Ascending aorta (tissue), 2 donors: ENCODE data around the gene PRR33. TPM values are rescaled to one million over a fixed set of nuclear protein-coding genes. Genes with fewer than 3 reads are reported as not detected.

Experiments used
- DNase-seq, 2 donors: peaks; one replicate each; pipeline ENCODE4 v3.0.0-alpha.2; 2019; ENCODE audit warnings: low spot score in 2 of 2
- H3K27ac ChIP-seq, 2 donors: fragments of 200-600 bp; sonication (generic); one replicate each; pipeline ENCODE4 v1.5.1; 2016 to 2017; ENCODE audit warnings: mild to moderate bottlenecking in 1 of 2
- H3K27me3 ChIP-seq: fragments of 200-600 bp; sonication (generic); one replicate; pipeline ENCODE4 v1.5.1; 2017
- H3K36me3 ChIP-seq, 2 donors: fragments of 200-600 bp; sonication (generic); one replicate each; pipeline ENCODE4 v1.5.1; 2016
- H3K4me1 ChIP-seq, 2 donors: fragments of 200-600 bp; sonication (generic); one replicate each; pipeline ENCODE4 v1.5.1; 2016 to 2017; ENCODE audit warnings: mild to moderate bottlenecking in 1 of 2
- H3K4me3 ChIP-seq, 2 donors: fragments of 200-600 bp; sonication (generic); one replicate each; pipeline ENCODE4 v1.5.1; 2016 to 2017; ENCODE audit warnings: mild to moderate bottlenecking in 1 of 2
- H3K9me3 ChIP-seq, 2 donors: fragments of 200-600 bp; sonication (generic); one replicate each; pipeline ENCODE4 v1.5.1; 2016
- intact Hi-C: fragments of 100-400 bp; cut with DNase I; formaldehyde crosslinking; loops from one replicate; pipeline ENCODE4 v1.15.1; 2023
- total RNA-seq: library from RNA; depleted of rRNA; stranded (reverse); fragments of >200 nt; gene quantifications from one replicate; pipeline ENCODE4 v1.1.0, GENCODE V29; 2016
- TF ChIP-seq, protein P1 (sequence below), 3 experiments: fragments of 200-600 bp in 2 of 3; fragments of 450-650 bp in 1 of 3; sonication (generic) in 2 of 3; IDR thresholded peaks; one replicate each; pipeline ENCODE4 v1.5.1; 2016 to 2019; ENCODE audit warnings: antibody characterized with exemption in 3 of 3, mild to moderate bottlenecking in 1 of 3, moderate library complexity in 1 of 3

The PRR33 gene
- total RNA-seq, 1 donor from 2014 or later: not detected

DNA sequence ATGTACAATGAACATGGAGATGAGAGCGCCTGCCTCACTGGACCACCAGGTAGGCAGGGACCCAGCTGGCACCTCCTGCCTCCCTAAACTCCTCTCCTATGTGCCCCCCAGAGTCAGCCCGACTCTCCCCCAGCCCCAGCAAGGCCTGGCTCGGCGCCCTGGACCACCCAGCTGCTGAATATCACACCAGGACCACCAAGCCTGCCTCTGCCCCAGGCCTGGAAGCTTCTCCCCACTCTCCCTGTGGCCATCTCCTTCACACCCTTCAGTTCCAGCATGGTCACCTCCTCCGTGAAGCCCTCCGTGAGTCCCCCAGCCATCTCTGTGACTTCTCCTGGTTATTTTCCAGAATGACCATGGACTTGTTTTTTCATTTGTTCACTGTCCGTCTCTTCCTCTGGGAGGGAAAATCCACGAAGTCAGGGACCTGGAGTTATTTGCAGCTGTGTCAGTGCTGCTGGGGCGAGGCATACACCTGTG is 45.2 kb downstream of the PRR33 start:
- no peaks in the 10 kb centered on the region for H3K4me1 ChIP-seq
- no peaks in the 10 kb centered on the region for H3K27me3 ChIP-seq
- TF ChIP-seq, protein P1, sequence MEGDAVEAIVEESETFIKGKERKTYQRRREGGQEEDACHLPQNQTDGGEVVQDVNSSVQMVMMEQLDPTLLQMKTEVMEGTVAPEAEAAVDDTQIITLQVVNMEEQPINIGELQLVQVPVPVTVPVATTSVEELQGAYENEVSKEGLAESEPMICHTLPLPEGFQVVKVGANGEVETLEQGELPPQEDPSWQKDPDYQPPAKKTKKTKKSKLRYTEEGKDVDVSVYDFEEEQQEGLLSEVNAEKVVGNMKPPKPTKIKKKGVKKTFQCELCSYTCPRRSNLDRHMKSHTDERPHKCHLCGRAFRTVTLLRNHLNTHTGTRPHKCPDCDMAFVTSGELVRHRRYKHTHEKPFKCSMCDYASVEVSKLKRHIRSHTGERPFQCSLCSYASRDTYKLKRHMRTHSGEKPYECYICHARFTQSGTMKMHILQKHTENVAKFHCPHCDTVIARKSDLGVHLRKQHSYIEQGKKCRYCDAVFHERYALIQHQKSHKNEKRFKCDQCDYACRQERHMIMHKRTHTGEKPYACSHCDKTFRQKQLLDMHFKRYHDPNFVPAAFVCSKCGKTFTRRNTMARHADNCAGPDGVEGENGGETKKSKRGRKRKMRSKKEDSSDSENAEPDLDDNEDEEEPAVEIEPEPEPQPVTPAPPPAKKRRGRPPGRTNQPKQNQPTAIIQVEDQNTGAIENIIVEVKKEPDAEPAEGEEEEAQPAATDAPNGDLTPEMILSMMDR (IDR thresholded peaks at IDR 0.05): no peak
- no peak overlapping the region for H3K4me3 ChIP-seq
- no peaks in the 10 kb centered on the region for H3K9me3 ChIP-seq
- DNase-seq: no peak
- no peak overlapping the region for H3K27ac ChIP-seq
- no peaks in the 10 kb centered on the region for H3K36me3 ChIP-seq
- intact Hi-C loops: no loop called here

DNA sequence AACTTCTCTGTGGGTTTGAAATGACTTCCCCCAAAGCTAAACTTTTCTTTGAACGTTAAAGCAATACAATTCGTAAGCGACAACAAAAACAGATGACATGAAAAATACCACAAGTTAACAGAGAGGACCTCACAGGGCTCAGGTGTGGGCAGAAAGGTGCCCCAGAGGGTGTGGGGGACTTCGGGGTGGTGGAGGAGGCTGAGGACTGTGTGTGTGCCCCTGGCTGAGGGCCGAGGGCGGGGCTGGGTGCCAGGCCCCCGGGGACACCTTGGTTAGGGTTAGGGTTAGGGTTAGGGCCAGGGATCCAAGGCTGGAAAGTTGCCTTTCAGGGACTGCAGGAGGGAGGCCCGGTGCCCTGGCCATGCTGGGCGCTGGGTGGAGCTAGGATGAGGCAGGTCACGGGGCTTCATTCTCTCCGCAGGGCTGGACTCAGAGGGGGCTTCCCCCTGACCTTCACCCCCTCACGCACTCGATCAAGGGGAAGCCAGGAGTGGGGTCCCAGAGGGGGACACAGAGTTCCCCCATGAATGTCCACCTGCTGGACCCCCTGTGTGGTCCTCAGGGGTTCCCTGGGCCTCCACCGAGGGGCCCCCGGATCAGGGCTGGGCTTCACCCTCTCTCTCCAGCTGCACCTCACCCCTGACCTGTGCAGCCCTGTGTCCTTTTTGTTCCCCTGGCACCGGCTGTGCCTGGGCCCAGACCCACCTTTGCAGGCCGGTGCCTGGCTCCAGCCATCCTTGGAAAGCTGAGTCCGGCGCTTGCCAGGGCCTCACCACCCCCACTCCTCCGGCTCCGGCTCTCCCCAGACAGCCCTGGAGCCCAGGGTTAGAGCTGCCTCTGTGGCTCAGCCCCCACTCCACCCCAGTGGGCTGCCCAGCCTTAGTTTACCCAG is 45.9 kb downstream of the PRR33 start:
- TF ChIP-seq, protein P1 (IDR thresholded peaks at IDR 0.05): no peak
- no peaks in the 10 kb centered on the region for H3K27me3 ChIP-seq
- H3K36me3 ChIP-seq: no peaks in the 10 kb centered on the region
- intact Hi-C loops: no loop called here
- H3K4me3 ChIP-seq: no peak overlapping the region
- no peaks in the 10 kb centered on the region for H3K4me1 ChIP-seq
- H3K27ac ChIP-seq: no peak overlapping the region
- DNase-seq: no peak
- no peaks in the 10 kb centered on the region for H3K9me3 ChIP-seq

DNA sequence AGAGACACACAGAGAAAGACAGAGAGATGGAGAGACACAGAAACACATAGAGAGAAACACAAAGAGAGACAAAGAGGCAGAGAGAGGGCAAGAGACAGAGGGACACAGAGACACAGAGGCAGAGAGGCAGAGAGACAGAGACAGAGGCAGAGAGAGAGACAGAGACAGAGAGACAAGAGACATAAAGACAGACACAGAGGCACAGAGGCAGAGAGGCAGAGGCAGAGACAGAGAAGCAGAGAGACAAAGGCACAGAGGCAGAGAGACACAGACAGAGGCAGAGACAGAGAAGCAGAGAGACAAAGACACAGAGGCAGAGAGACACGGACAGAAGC is 46.6 kb downstream of the PRR33 start:
- Histone ChIP-seq H3K4me3 (no peak overlapping the region), H3K36me3 (no peaks in the 10 kb centered on the region), H3K4me1 (no peaks in the 10 kb centered on the region), H3K27ac (no peak overlapping the region), H3K27me3 (no peaks in the 10 kb centered on the region), H3K9me3 (no peaks in the 10 kb centered on the region)
- DNase-seq: no peak
- TF ChIP-seq, protein P1 (IDR thresholded peaks at IDR 0.05): no peak
- intact Hi-C loops: no loop called here

DNA sequence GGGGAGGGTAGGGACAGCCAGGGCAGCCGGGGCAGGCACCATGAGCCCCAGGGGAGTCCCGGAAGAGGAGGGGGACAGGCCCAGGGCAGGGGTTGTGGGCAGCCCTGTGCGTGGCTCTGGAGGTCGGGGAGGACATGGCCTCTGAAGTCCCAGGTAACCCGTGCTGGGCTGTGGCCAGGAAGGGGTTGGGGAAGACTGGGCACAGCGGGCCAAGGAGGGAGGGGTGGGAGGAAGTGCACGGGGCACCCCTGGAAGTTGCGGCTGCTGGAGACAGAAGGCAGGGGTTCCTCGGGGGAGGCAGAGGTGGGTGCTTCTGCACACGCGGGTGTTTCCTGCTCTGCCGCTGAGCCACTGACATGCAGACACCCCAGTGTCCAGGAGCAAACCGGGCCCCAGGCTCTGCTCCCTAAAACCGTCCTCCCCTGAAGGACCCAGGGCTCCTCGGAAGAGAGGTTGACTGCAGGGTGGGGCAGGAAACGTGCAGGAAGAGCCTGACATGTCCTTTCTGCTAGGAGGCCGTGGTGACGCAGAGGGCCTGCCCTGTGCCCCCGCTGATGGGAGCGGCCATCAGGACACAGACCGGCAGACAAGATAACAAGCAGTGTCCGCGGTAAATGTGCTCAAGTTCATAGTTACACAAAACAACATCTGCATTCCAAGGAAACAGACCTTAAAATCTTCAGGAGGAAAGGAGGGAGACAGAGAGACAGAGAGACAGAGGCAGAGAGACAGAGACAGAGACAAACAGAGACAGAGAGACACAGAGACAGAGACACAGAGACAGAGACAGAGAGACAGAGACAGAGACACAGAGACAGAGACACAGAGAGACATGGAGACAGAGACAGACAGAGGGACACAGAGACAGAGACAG is 47.2 kb downstream of the PRR33 start:
- H3K27ac ChIP-seq: no peak overlapping the region
- no peaks in the 10 kb centered on the region for H3K27me3 ChIP-seq
- TF ChIP-seq, protein P1 (IDR thresholded peaks at IDR 0.05): no peak
- DNase-seq: no peak
- intact Hi-C loops: no loop called here
- no peak overlapping the region for H3K4me3 ChIP-seq
- no peaks in the 10 kb centered on the region for H3K4me1 ChIP-seq
- H3K36me3 ChIP-seq: no peaks in the 10 kb centered on the region
- H3K9me3 ChIP-seq: no peaks in the 10 kb centered on the region

DNA sequence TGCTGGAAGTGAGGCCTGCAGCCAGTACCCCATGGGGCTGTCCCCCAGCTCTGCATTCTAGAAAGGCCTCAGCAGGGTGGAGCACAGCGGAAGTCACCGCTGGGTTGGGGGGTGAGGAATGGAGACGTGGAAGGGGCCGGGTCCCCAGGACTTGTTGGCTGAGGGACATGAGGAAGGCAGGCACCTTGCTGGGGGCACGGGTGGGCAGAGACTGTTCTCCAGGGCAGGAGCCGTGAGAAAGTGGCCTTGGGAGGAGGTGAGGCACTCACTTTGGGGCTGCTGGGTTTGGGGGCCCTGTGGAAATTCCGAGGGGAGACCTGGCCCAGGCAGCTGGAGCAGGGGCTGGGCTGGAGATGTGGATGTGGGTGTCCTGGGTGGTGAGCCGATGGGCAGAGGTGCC is 47.9 kb downstream of the PRR33 start:
- no peak overlapping the region for H3K27ac ChIP-seq
- H3K27me3 ChIP-seq: no peaks in the 10 kb centered on the region
- intact Hi-C loops: no loop called here
- no peaks in the 10 kb centered on the region for H3K4me1 ChIP-seq
- TF ChIP-seq, protein P1 (IDR thresholded peaks at IDR 0.05): no peak
- H3K36me3 ChIP-seq: no peaks in the 10 kb centered on the region
- H3K9me3 ChIP-seq: no peaks in the 10 kb centered on the region
- no peak for DNase-seq
- no peak overlapping the region for H3K4me3 ChIP-seq
